GM18505 (cell line): Measurements from ENCODE around the gene VPS8.

Experiments
- ATAC-seq: cut with Tn5 transposase; IDR thresholded peaks from one replicate; pipeline ENCODE4 v1.9.1; 2021; ENCODE audit not compliant: unreplicated experiment
- POLR2A ChIP-seq: IDR thresholded peaks from 4 replicates; pipeline ENCODE4 v1.6.1; 2011; ENCODE audit warnings: borderline replicate concordance; ENCODE audit not compliant: insufficient read depth, insufficient read length; ENCODE audit errors: extremely low read depth

VPS8 gene

GRCh38 chr3:184811034-184811433, 932 bp upstream of the VPS8 start:
- ATAC-seq, result no peak
- TF ChIP-seq POLR2A, result no peak

GRCh38 chr3:184811663-184811998, 335 bp upstream of the VPS8 start:
- no peak for ATAC-seq
- no peak for TF ChIP-seq POLR2A

GRCh38 chr3:184812662-184813042, 686 bp downstream of the VPS8 start:
- TF ChIP-seq POLR2A, result no peak
- ATAC-seq, result peak; percentile 31

- ATAC-seq, result no peak
- no peak for TF ChIP-seq POLR2A
Measured at GRCh38 chr3:184813357-184813756, 1.4 kb downstream of the VPS8 start.

GRCh38 chr3:184814214-184814613, 2.2 kb downstream of the VPS8 start:
- TF ChIP-seq POLR2A, result no peak
- no peak for ATAC-seq

- no peak for TF ChIP-seq POLR2A
- no peak for ATAC-seq
Measured at GRCh38 chr3:184815046-184815930, 3.3 kb downstream of the VPS8 start.

GRCh38 chr3:184816614-184817013, 4.6 kb downstream of the VPS8 start:
- no peak for TF ChIP-seq POLR2A
- ATAC-seq, result no peak

- ATAC-seq, result no peak
- no peak for TF ChIP-seq POLR2A
Measured at GRCh38 chr3:184820525-184820924, 8.6 kb downstream of the VPS8 start.

- ATAC-seq, result no peak
Measured at GRCh38 chr3:184821034-184821433, 9.1 kb downstream of the VPS8 start.

GRCh38 chr3:184822081-184822480, 10.1 kb downstream of the VPS8 start:
- ATAC-seq, result no peak
- TF ChIP-seq POLR2A, result no peak

More at GRCh38 chr3:184821034-184821433, 9.1 kb downstream of the VPS8 start:
- no peak for TF ChIP-seq POLR2A

GRCh38 chr3:184822654-184823053, 10.7 kb downstream of the VPS8 start:
- no peak for TF ChIP-seq POLR2A
- ATAC-seq, result no peak

- no peak for TF ChIP-seq POLR2A
- no peak for ATAC-seq
Measured at GRCh38 chr3:184823990-184824389, 12.0 kb downstream of the VPS8 start.

- no peak for ATAC-seq
- no peak for TF ChIP-seq POLR2A
Measured at GRCh38 chr3:184825121-184825820, 13.3 kb downstream of the VPS8 start.

GRCh38 chr3:184827572-184827971, 15.6 kb downstream of the VPS8 start:
- TF ChIP-seq POLR2A, result no peak
- ATAC-seq, result no peak
